Mammary epithelial cell (primary cell): ENCODE data around the gene MYH13.

ENCODE experiments used
- CTCF ChIP-seq, 2 donors: IDR thresholded peaks in 1 of 2; conservative IDR thresholded peaks in 1 of 2; 2 replicates each; pipeline ENCODE4 v1.5.1; 2011 to 2012; ENCODE audit warnings: inconsistent platforms in 2 of 2, low read length in 2 of 2, mild to moderate bottlenecking in 2 of 2, control low read depth in 1 of 2, low read depth in 1 of 2; ENCODE audit not compliant: insufficient read depth in 1 of 2; ENCODE audit errors: extremely low read depth in 1 of 2
- EZH2 ChIP-seq: IDR thresholded peaks from 2 replicates; pipeline ENCODE4 v1.6.1; 2012; ENCODE audit warnings: low read length, inconsistent platforms, borderline replicate concordance

- TF ChIP-seq CTCF (conservative IDR thresholded peaks at IDR 0.05 in 1 of 2, IDR thresholded peaks at IDR 0.05 in 1 of 2; ENCODE audit: extremely low read depth in 1 of 2, insufficient read depth in 1 of 2, low read depth in 1 of 2, low read length in 2 of 2) = no peak
- no peak for TF ChIP-seq EZH2
Measured at GRCh38 chr17:10360578-10360977, 12.2 kb downstream of the MYH13 start.
